Lower leg skin (tissue), 3 donors: Measurements from ENCODE around the gene RBM26.

ENCODE experiments used
- CTCF ChIP-seq, 3 donors: fragments of 450-650 bp; IDR thresholded peaks; one replicate each; pipeline ENCODE4 v1.5.1; 2016; ENCODE audit warnings: antibody characterized with exemption in 3 of 3, mild to moderate bottlenecking in 3 of 3, moderate library complexity in 2 of 3
- POLR2A ChIP-seq, 2 donors: fragments of 450-650 bp; IDR thresholded peaks; one replicate each; pipeline ENCODE4 v1.6.1; 2016 to 2017; ENCODE audit warnings: antibody characterized with exemption in 2 of 2, mild to moderate bottlenecking in 1 of 2, moderate library complexity in 1 of 2

GRCh38 chr13:79432992-79433391, 26.9 kb upstream of the RBM26 start:
- TF ChIP-seq CTCF (IDR thresholded peaks at IDR 0.05): no peak
- no peak for TF ChIP-seq POLR2A (IDR thresholded peaks at IDR 0.05)
